ENCODE data around the gene SSBP3. TPM values are rescaled to one million over a fixed set of nuclear protein-coding genes. Genes with fewer than 3 reads are reported as not detected.

The SSBP3 gene
- polyA plus RNA-seq, 1 of the 3 experiments (the other 2 are of a cell fraction): 26.2 TPM

- Histone ChIP-seq H3K79me2 (ENCODE audit: insufficient read depth) (peaks cover 18% of the 10 kb centered on the region), H3K4me2 (no peak overlapping the region), H2AFZ (ENCODE audit: low read depth) (no peak overlapping the region), H3K27me3 (ENCODE audit: insufficient read depth) (no peaks in the 10 kb centered on the region), H3K9ac (no peak overlapping the region), H3K27ac (ENCODE audit: low read depth in 2 of 2, low read length in 1 of 2) (no peak overlapping the region), H3K4me3 (ENCODE audit: low read depth in 2 of 2, low read length in 1 of 2) (no peak overlapping the region), H3K36me3 (replicated peaks in 1 of 2; ENCODE audit: control insufficient read depth in 1 of 2, insufficient read depth in 2 of 2, low read length in 1 of 2) (peaks cover 0 to 10% of the 10 kb centered on the region in 2 experiments), H4K20me1 (ENCODE audit: insufficient read depth) (peaks cover 19% of the 10 kb centered on the region; the same call in 1 of the 2 replicates), H3F3A (replicated peaks; ENCODE audit: insufficient read depth) (no peaks in the 10 kb centered on the region), H3K9me2 (no peaks in the 10 kb centered on the region), H3K4me1 (ENCODE audit: control insufficient read depth in 1 of 2, insufficient read depth in 2 of 2, low read depth in 1 of 2, low read length in 1 of 2) (peaks cover 0 to 26% of the 10 kb centered on the region in 2 experiments; a peak in 2 of 4 replicates), H3K9me3 (no peaks in the 10 kb centered on the region)
- TF ChIP-seq RFX5 (IDR thresholded peaks at IDR 0.05; ENCODE audit: low read length) (no peak), TAF1 (IDR thresholded peaks at IDR 0.05; ENCODE audit: borderline replicate concordance, low read depth, low read length) (no peak), TCF12 (IDR thresholded peaks at IDR 0.05) (no peak), GABPA (IDR thresholded peaks at IDR 0.05; ENCODE audit: low read depth) (no peak), RAD21 (IDR thresholded peaks at IDR 0.05; ENCODE audit: low read length) (no peak), FOXM1 (IDR thresholded peaks at IDR 0.05; ENCODE audit: low read depth) (no peak), PBX3 (IDR thresholded peaks at IDR 0.05) (no peak), MAX (IDR thresholded peaks at IDR 0.05; ENCODE audit: low read depth) (no peak), SMC3 (IDR thresholded peaks at IDR 0.05; ENCODE audit: low read depth, low read length) (no peak), CTCF (IDR thresholded peaks at IDR 0.05) (no peak), IRF3 (IDR thresholded peaks at IDR 0.05; ENCODE audit: low read depth, low read length) (no peak), MXI1 (IDR thresholded peaks at IDR 0.05; ENCODE audit: low read depth, low read length) (no peak), NRF1 (IDR thresholded peaks at IDR 0.05; ENCODE audit: low read depth, low read length) (no peak), FOSL2 (IDR thresholded peaks at IDR 0.05; ENCODE audit: borderline replicate concordance, low read depth) (no peak), REST (IDR thresholded peaks at IDR 0.05; ENCODE audit: low read depth, low read length) (no peak), JUND (IDR thresholded peaks at IDR 0.05) (no peak)
- POLR2A ChIA-PET: no interaction called here
- 99% methylated on average over 5 of the region's 7 CpGs for WGBS (ENCODE audit: low lambda C conversion rate)
- DNase-seq: no peak
- CTCF ChIA-PET: interaction anchor here (1.3 to 2.3 kb wide), 3 partner anchors 9 to 243 kb away, joined by 3 to 5 read pairs (median 3); no protein-coding TSS in a partner anchor
Observed at GRCh38 chr1:54365398-54365797, 40.8 kb downstream of the SSBP3 start.
